Thyroid gland (tissue), 4 donors: ENCODE data around the gene CRYAA. TPM values are rescaled to one million over a fixed set of nuclear protein-coding genes. Genes with fewer than 3 reads are reported as not detected.

Source experiments
- DNase-seq, 2 donors: peaks; one replicate each; pipeline ENCODE4 v3.0.0-alpha.2; 2019
- H3K27ac ChIP-seq, 3 donors: fragments of 200-600 bp; sonication (generic); 1 replicate in 2 of 3; 2 replicates in 1 of 3; pipeline ENCODE4 v1.5.1; 2016 to 2019; ENCODE audit warnings: mild to moderate bottlenecking in 1 of 3, moderate library complexity in 1 of 3
- H3K27me3 ChIP-seq: fragments of 200-600 bp; sonication (generic); one replicate; pipeline ENCODE4 v1.5.1; 2019
- H3K36me3 ChIP-seq, 2 donors: fragments of 200-600 bp; sonication (generic); one replicate each; pipeline ENCODE4 v1.5.1; 2016 to 2019
- H3K4me1 ChIP-seq, 2 donors: fragments of 200-600 bp; sonication (generic); one replicate each; pipeline ENCODE4 v1.5.1; 2017 to 2019
- H3K4me3 ChIP-seq, 3 donors: fragments of 200-600 bp; sonication (generic); replicated peaks in 1 of 3; 1 replicate in 2 of 3; 2 replicates in 1 of 3; pipeline ENCODE4 v1.5.1; 2016; ENCODE audit warnings: mild to moderate bottlenecking in 1 of 3
- H3K9me3 ChIP-seq: fragments of 200-600 bp; sonication (generic); one replicate; pipeline ENCODE4 v1.5.1; 2017
- CTCF ChIP-seq, 6 experiments: fragments of 200-600 bp in 3 of 6; fragments of 450-650 bp in 3 of 6; sonication (generic) in 3 of 6; IDR thresholded peaks; one replicate each; pipeline ENCODE4 v1.5.1; 2016 to 2019; ENCODE audit warnings: antibody characterized with exemption in 6 of 6, mild to moderate bottlenecking in 2 of 6, inconsistent platforms in 1 of 6, moderate library complexity in 1 of 6
- POLR2A ChIP-seq, 2 donors: fragments of 450-650 bp; IDR thresholded peaks; one replicate each; pipeline ENCODE4 v1.6.1; 2017; ENCODE audit warnings: antibody characterized with exemption in 2 of 2, mild to moderate bottlenecking in 2 of 2, moderate library complexity in 1 of 2
- WGBS, 2 donors: methylation state at CpG; one replicate each; pipeline ENCODE4 v1.1.5; 2017; 5-methylcytosine and 5-hydroxymethylcytosine counted together
- intact Hi-C: fragments of 100-400 bp; cut with DNase I; formaldehyde crosslinking; loops from one replicate; pipeline ENCODE4 v1.15.1; 2023
- total RNA-seq, 4 donors: library from RNA; depleted of rRNA; stranded (reverse); fragments of >200 nt; gene quantifications; one replicate each; pipeline ENCODE4 v1.2.3, GENCODE V29; 2016

CRYAA gene
- total RNA-seq, 4 donors from 2014 or later: not detected

- Histone ChIP-seq H3K4me3 (no peak overlapping the region), H3K27me3 (no peaks in the 10 kb centered on the region), H3K9me3 (no peaks in the 10 kb centered on the region), H3K27ac (no peak overlapping the region), H3K36me3 (no peaks in the 10 kb centered on the region), H3K4me1 (peaks cover 7 to 31% of the 10 kb centered on the region in 2 donors)
- WGBS, 2 donors: 88 to 90% methylated on average over 2 of the region's 2 CpGs
- DNase-seq: no peak
- TF ChIP-seq CTCF (IDR thresholded peaks at IDR 0.05): no peak
- no peak for TF ChIP-seq POLR2A (IDR thresholded peaks at IDR 0.05)
- intact Hi-C loops: no loop called here
Measured at GRCh38 chr21:43198376-43198775, 29.6 kb downstream of the CRYAA start.

GRCh38 chr21:43201491-43201890, 32.7 kb downstream of the CRYAA start:
- no peak overlapping the region for H3K4me3 ChIP-seq
- intact Hi-C loops: no loop called here
- H3K4me1 ChIP-seq: peaks cover 6 to 13% of the 10 kb centered on the region in 2 donors
- no peak for DNase-seq
- H3K27me3 ChIP-seq: no peaks in the 10 kb centered on the region
- WGBS, 2 donors: 89 to 94% methylated on average over 1 of the region's 1 CpG
- TF ChIP-seq CTCF (IDR thresholded peaks at IDR 0.05): no peak
- TF ChIP-seq POLR2A (IDR thresholded peaks at IDR 0.05): no peak
- no peaks in the 10 kb centered on the region for H3K9me3 ChIP-seq
- no peak overlapping the region for H3K27ac ChIP-seq
- H3K36me3 ChIP-seq: no peaks in the 10 kb centered on the region

- Histone ChIP-seq H3K36me3 (no peaks in the 10 kb centered on the region), H3K4me1 (no peaks in the 10 kb centered on the region), H3K9me3 (no peaks in the 10 kb centered on the region), H3K27me3 (no peaks in the 10 kb centered on the region), H3K4me3 (no peak overlapping the region), H3K27ac (no peak overlapping the region)
- WGBS, 2 donors: 75 to 89% methylated on average over 5 to 6 of the region's 6 CpGs
- intact Hi-C loops: no loop called here
- DNase-seq: no peak
- TF ChIP-seq POLR2A (IDR thresholded peaks at IDR 0.05) (no peak), CTCF (IDR thresholded peaks at IDR 0.05) (no peak)
Measured at GRCh38 chr21:43203591-43203990, 34.8 kb downstream of the CRYAA start.

GRCh38 chr21:43204638-43205037, 35.8 kb downstream of the CRYAA start:
- no peaks in the 10 kb centered on the region for H3K27me3 ChIP-seq
- no peak overlapping the region for H3K27ac ChIP-seq
- H3K4me3 ChIP-seq: no peak overlapping the region
- no peaks in the 10 kb centered on the region for H3K36me3 ChIP-seq
- no peak for TF ChIP-seq POLR2A (IDR thresholded peaks at IDR 0.05)
- no peak for TF ChIP-seq CTCF (IDR thresholded peaks at IDR 0.05)
- H3K9me3 ChIP-seq: no peaks in the 10 kb centered on the region
- H3K4me1 ChIP-seq: no peaks in the 10 kb centered on the region
- intact Hi-C loops: no loop called here
- no peak for DNase-seq
- 92 to 95% methylated on average over 7 of the region's 7 CpGs for WGBS, 2 donors

GRCh38 chr21:43206231-43207042, 37.6 kb downstream of the CRYAA start:
- H3K4me3 ChIP-seq: no peak overlapping the region
- no peak for TF ChIP-seq POLR2A (IDR thresholded peaks at IDR 0.05)
- TF ChIP-seq CTCF (IDR thresholded peaks at IDR 0.05): no peak
- H3K36me3 ChIP-seq: no peaks in the 10 kb centered on the region
- intact Hi-C loops: no loop called here
- H3K27me3 ChIP-seq: no peaks in the 10 kb centered on the region
- no peak for DNase-seq
- WGBS, 2 donors: 72 to 77% methylated on average over 18 of the region's 18 CpGs
- peaks cover 8 to 9% of the 10 kb centered on the region in 2 donors for H3K4me1 ChIP-seq
- H3K27ac ChIP-seq: no peak overlapping the region
- H3K9me3 ChIP-seq: no peaks in the 10 kb centered on the region
